DOHH2 (cell line): ENCODE results near the gene AKAIN1.

Experiments used
- H3F3A ChIP-seq: fragments of 200-600 bp; sonication (generic), shearing (Covaris generic); 2 replicates; pipeline ENCODE4 v1.6.0; 2016; ENCODE audit warnings: antibody characterized with exemption, mild to moderate bottlenecking; ENCODE audit not compliant: control insufficient read depth, insufficient read depth
- H3K27ac ChIP-seq: fragments of 200-600 bp; sonication (generic); 2 replicates; pipeline ENCODE4 v1.5.1; 2014; ENCODE audit warnings: low read depth, mild to moderate bottlenecking, low read length, moderate library complexity
- H3K27me3 ChIP-seq: fragments of 200-600 bp; sonication (generic); 2 replicates; pipeline ENCODE4 v1.6.1; 2014; ENCODE audit warnings: mild to moderate bottlenecking, low read length, mixed read lengths; ENCODE audit not compliant: control insufficient read depth
- H3K36me3 ChIP-seq: fragments of 200-600 bp; sonication (generic); 2 replicates; pipeline ENCODE4 v1.6.1; 2014; ENCODE audit warnings: mild to moderate bottlenecking, low read length, moderate library complexity, mixed read lengths; ENCODE audit not compliant: control insufficient read depth
- H3K4me1 ChIP-seq: fragments of 200-600 bp; sonication (generic); 2 replicates; pipeline ENCODE4 v1.6.1; 2014; ENCODE audit warnings: mild to moderate bottlenecking, low read length, mixed read lengths; ENCODE audit not compliant: control insufficient read depth
- H3K4me2 ChIP-seq: fragments of 200-600 bp; sonication (generic); 2 replicates; pipeline ENCODE4 v1.6.0; 2014; ENCODE audit warnings: mild to moderate bottlenecking, low read length, moderate library complexity
- H3K4me3 ChIP-seq: fragments of 200-600 bp; sonication (generic); 2 replicates; pipeline ENCODE4 v1.5.1; 2014; ENCODE audit warnings: mild to moderate bottlenecking, low read length, mixed read lengths
- H3K79me2 ChIP-seq: fragments of 200-600 bp; sonication (generic); 2 replicates; pipeline ENCODE4 v1.6.1; 2014; ENCODE audit warnings: mild to moderate bottlenecking, low read length, mixed read lengths; ENCODE audit not compliant: control insufficient read depth
- H3K9me2 ChIP-seq: fragments of 200-600 bp; sonication (generic); replicated peaks from 2 replicates; pipeline ENCODE4 v1.6.1; 2014; ENCODE audit warnings: mild to moderate bottlenecking, low read length, mixed read lengths; ENCODE audit not compliant: control insufficient read depth
- H3K9me3 ChIP-seq: fragments of 200-600 bp; sonication (generic); 2 replicates; pipeline ENCODE4 v1.6.1; 2014; ENCODE audit warnings: antibody characterized with exemption, low read length, mixed read lengths; ENCODE audit not compliant: control insufficient read depth, insufficient read depth
- H4K20me1 ChIP-seq: fragments of 200-600 bp; sonication (generic); 2 replicates; pipeline ENCODE4 v1.6.0; 2014; ENCODE audit warnings: low read depth, mild to moderate bottlenecking, antibody characterized with exemption, low read length, moderate library complexity; ENCODE audit not compliant: control insufficient read depth, insufficient read depth
- EZH2phosphoT487 ChIP-seq: fragments of 200-600 bp; sonication (generic); IDR thresholded peaks from 2 replicates; pipeline ENCODE4 v1.6.1; 2017; ENCODE audit warnings: borderline replicate concordance, mild to moderate bottlenecking, antibody characterized with exemption, low read length, moderate library complexity, mixed read lengths
- TF ChIP-seq, protein P1 (sequence below): fragments of 200-600 bp; sonication (generic); IDR thresholded peaks from one replicate; pipeline ENCODE4 v1.5.1; 2014; ENCODE audit warnings: antibody characterized with exemption, mild to moderate bottlenecking, low read depth, low read length; ENCODE audit not compliant: poor library complexity, severe bottlenecking

The AKAIN1 gene

DNA sequence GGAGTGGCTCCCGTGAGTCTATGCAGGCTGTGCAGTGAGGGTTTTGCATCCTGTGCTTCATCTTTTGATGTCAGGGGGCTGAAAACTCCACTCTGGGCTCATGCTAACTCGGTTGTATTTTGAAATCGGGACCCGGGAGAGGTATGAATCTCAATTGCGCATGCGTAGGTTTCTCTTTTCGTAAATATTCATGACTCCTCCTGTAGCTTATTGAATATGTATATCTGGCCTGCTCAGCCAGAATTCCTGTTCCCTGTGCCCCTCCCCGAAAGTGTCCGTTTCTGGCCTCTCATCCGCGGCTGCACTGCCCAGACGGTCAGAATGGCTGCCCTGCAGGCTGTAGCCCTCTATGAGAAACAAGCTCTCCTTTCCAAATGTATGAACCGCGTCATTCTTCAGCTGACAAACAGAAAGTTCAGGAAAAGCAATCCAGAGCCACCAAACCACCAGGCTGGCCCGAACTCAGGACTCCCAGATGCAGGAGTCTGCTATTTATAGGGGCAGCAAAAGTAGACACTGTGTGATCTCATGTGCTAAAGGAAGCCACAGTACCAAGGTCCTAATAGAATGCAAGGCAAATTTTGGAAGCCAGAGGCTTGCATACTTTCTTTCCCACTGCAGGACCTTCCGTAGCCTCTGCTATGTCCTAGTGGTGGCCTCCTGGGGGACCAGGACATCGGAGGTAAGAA lies 41.7 kb downstream of the AKAIN1 start:
- H4K20me1 ChIP-seq = no peaks in the 10 kb centered on the region
- H3K36me3 ChIP-seq = no peaks in the 10 kb centered on the region
- no peaks in the 10 kb centered on the region for H3K27me3 ChIP-seq
- H3K4me1 ChIP-seq = peaks cover 12% of the 10 kb centered on the region
- H3K4me2 ChIP-seq = no peak overlapping the region
- no peaks in the 10 kb centered on the region for H3K9me2 ChIP-seq
- H3K9me3 ChIP-seq = no peaks in the 10 kb centered on the region
- H3K4me3 ChIP-seq = no peak overlapping the region
- H3K79me2 ChIP-seq = no peaks in the 10 kb centered on the region
- no peak for TF ChIP-seq EZH2phosphoT487
- TF ChIP-seq, protein P1, sequence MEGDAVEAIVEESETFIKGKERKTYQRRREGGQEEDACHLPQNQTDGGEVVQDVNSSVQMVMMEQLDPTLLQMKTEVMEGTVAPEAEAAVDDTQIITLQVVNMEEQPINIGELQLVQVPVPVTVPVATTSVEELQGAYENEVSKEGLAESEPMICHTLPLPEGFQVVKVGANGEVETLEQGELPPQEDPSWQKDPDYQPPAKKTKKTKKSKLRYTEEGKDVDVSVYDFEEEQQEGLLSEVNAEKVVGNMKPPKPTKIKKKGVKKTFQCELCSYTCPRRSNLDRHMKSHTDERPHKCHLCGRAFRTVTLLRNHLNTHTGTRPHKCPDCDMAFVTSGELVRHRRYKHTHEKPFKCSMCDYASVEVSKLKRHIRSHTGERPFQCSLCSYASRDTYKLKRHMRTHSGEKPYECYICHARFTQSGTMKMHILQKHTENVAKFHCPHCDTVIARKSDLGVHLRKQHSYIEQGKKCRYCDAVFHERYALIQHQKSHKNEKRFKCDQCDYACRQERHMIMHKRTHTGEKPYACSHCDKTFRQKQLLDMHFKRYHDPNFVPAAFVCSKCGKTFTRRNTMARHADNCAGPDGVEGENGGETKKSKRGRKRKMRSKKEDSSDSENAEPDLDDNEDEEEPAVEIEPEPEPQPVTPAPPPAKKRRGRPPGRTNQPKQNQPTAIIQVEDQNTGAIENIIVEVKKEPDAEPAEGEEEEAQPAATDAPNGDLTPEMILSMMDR = no peak
- no peak overlapping the region for H3K27ac ChIP-seq
- H3F3A ChIP-seq = no peaks in the 10 kb centered on the region

DNA sequence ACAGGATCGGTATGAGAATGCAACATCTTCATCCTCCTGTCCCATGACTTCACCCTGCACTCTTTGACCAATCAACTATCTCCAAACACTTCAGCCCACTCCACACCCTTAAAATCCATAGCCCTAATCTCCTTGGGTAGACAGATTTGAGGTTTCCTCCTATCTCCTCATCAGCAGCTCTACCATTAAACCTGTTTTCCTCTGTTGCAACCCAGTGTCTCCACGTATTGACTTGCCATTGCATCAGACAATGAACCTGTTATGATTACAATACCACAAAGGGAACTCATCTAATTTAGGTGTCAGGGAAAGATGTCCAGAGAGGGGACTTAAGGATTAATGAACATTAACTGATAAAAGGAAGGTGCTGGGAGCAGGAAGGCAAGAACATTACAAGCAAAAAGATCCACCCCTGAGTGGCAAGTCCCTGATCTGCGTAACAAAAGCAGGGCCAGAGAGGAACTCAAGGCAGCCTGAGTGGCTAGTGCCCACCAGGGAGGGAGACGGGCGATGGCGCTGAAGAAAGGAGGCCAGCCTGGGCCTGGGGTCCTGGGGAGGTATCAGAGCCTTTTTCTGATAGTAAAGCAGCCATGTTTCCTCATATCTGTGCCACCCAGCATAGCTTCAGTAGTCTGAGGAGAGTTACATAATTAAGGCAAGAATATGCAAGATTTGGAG lies 44.6 kb downstream of the AKAIN1 start:
- no peak overlapping the region for H3K4me3 ChIP-seq
- no peaks in the 10 kb centered on the region for H3K79me2 ChIP-seq
- no peak overlapping the region for H3K4me2 ChIP-seq
- no peak overlapping the region for H3K27ac ChIP-seq
- H3K9me2 ChIP-seq = no peaks in the 10 kb centered on the region
- no peaks in the 10 kb centered on the region for H3K36me3 ChIP-seq
- no peaks in the 10 kb centered on the region for H3K9me3 ChIP-seq
- H3K4me1 ChIP-seq = no peaks in the 10 kb centered on the region
- no peaks in the 10 kb centered on the region for H4K20me1 ChIP-seq
- no peaks in the 10 kb centered on the region for H3F3A ChIP-seq
- no peak for TF ChIP-seq EZH2phosphoT487
- TF ChIP-seq, protein P1 = no peak
- no peaks in the 10 kb centered on the region for H3K27me3 ChIP-seq

GRCh38 chr18:5150894-5151293 lies 46.2 kb downstream of the AKAIN1 start:
- H3F3A ChIP-seq = no peaks in the 10 kb centered on the region
- H3K79me2 ChIP-seq = no peaks in the 10 kb centered on the region
- H4K20me1 ChIP-seq = no peaks in the 10 kb centered on the region
- no peaks in the 10 kb centered on the region for H3K9me2 ChIP-seq
- no peaks in the 10 kb centered on the region for H3K36me3 ChIP-seq
- no peaks in the 10 kb centered on the region for H3K27me3 ChIP-seq
- H3K4me1 ChIP-seq = no peaks in the 10 kb centered on the region
- no peak overlapping the region for H3K4me2 ChIP-seq
- no peak for TF ChIP-seq EZH2phosphoT487
- TF ChIP-seq, protein P1 = no peak
- no peaks in the 10 kb centered on the region for H3K9me3 ChIP-seq
- H3K4me3 ChIP-seq = no peak overlapping the region
- no peak overlapping the region for H3K27ac ChIP-seq
